HG03571 (cell line): ENCODE data around the gene C21orf91.
A peak's percentile ranks its signal among the peaks of the same experiment; 100 is the strongest.

Experiments used
- ATAC-seq: cut with Tn5 transposase; IDR thresholded peaks from one replicate; pipeline ENCODE4 v1.9.1; 2021; ENCODE audit not compliant: unreplicated experiment

C21orf91 gene

GRCh38 chr21:17819114-17819876 is at the start of gene C21orf91:
C21orf91 (minus strand) TSS chr21:17819356; CDS start chr21:17818318, 1,038 bp downstream.
- peak; percentile 90 for ATAC-seq

- no peak for ATAC-seq
Measured at GRCh38 chr21:17866590-17866989, 47.4 kb upstream of the C21orf91 start.

GRCh38 chr21:17859661-17860060 is 40.5 kb upstream of the C21orf91 start:
- ATAC-seq: no peak

- ATAC-seq: no peak
Measured at GRCh38 chr21:17858747-17859146, 39.6 kb upstream of the C21orf91 start.

GRCh38 chr21:17854745-17855144 is 35.6 kb upstream of the C21orf91 start:
- no peak for ATAC-seq

- no peak for ATAC-seq
Measured at GRCh38 chr21:17853393-17854275, 34.5 kb upstream of the C21orf91 start.

- peak; percentile 92 for ATAC-seq
Measured at GRCh38 chr21:17848228-17848627, 29.1 kb upstream of the C21orf91 start.

- ATAC-seq: no peak
Measured at GRCh38 chr21:17841103-17841502, 21.9 kb upstream of the C21orf91 start.

GRCh38 chr21:17834639-17835354 is 15.6 kb upstream of the C21orf91 start:
- no peak for ATAC-seq

- no peak for ATAC-seq
Measured at GRCh38 chr21:17829472-17829871, 10.3 kb upstream of the C21orf91 start.

GRCh38 chr21:17828223-17828622 is 9.1 kb upstream of the C21orf91 start:
- no peak for ATAC-seq

- ATAC-seq: no peak
Measured at GRCh38 chr21:17823846-17824245, 4.7 kb upstream of the C21orf91 start.

- no peak for ATAC-seq
Measured at GRCh38 chr21:17821121-17821520, 2.0 kb upstream of the C21orf91 start.

- ATAC-seq: peak; percentile 58
Measured at GRCh38 chr21:17819877-17820229, 697 bp upstream of the C21orf91 start.

- peak; percentile 11 for ATAC-seq
Measured at GRCh38 chr21:17818186-17819113, 706 bp downstream of the C21orf91 start.

GRCh38 chr21:17813353-17813752 is 5.8 kb downstream of the C21orf91 start:
- no peak for ATAC-seq

- no peak for ATAC-seq
Measured at GRCh38 chr21:17805966-17806365, 13.2 kb downstream of the C21orf91 start.

GRCh38 chr21:17803536-17803935 is 15.6 kb downstream of the C21orf91 start:
- no peak for ATAC-seq

- no peak for ATAC-seq
Measured at GRCh38 chr21:17802572-17802971, 16.6 kb downstream of the C21orf91 start.

GRCh38 chr21:17799414-17800164 is 19.6 kb downstream of the C21orf91 start:
- ATAC-seq: no peak
